OCI-LY3 (cell line): ENCODE data around the gene ERI3.
"Not testable (repeated sequence)": the region's sequence is repeated elsewhere in the genome, so short reads cannot be mapped to it uniquely, and the experiment has no call there.

Experiments
- H2AFZ ChIP-seq: fragments of 200-600, 300-600 bp; shearing (Covaris generic); 2 replicates; pipeline ENCODE4 v1.6.0; 2014; ENCODE audit warnings: antibody characterized with exemption, low read depth, low read length
- H3K27ac ChIP-seq: fragments of 200-600, 300-600 bp; sonication (generic); 2 replicates; pipeline ENCODE4 v1.5.1; 2014; ENCODE audit warnings: mild to moderate bottlenecking, low read length, moderate library complexity, mixed read lengths
- H3K27me3 ChIP-seq: fragments of 200-600, 300-600 bp; sonication (generic); 2 replicates; pipeline ENCODE4 v1.6.1; 2014; ENCODE audit warnings: low read depth, low read length, mixed read lengths
- H3K36me3 ChIP-seq: fragments of 200-600, 300-600 bp; sonication (generic); replicated peaks from 2 replicates; pipeline ENCODE3; 2014; ENCODE audit warnings: low read depth, low read length, mixed read lengths
- H3K4me1 ChIP-seq: fragments of 300-600, 200-600 bp; sonication (generic); 2 replicates; pipeline ENCODE4 v1.6.1; 2014; ENCODE audit warnings: low read length, mixed read lengths
- H3K4me2 ChIP-seq: fragments of 200-600, 300-600 bp; sonication (generic); 2 replicates; pipeline ENCODE4 v1.6.1; 2014; ENCODE audit warnings: low read length, mixed read lengths
- H3K4me3 ChIP-seq: fragments of 300-600, 200-600 bp; sonication (generic); 2 replicates; pipeline ENCODE4 v1.5.1; 2014; ENCODE audit warnings: antibody characterized with exemption, mild to moderate bottlenecking, low read length, moderate library complexity
- H3K79me2 ChIP-seq: fragments of 300-600, 200-600 bp; shearing (Covaris generic); 2 replicates; pipeline ENCODE4 v1.6.1; 2014; ENCODE audit warnings: mild to moderate bottlenecking, low read length, mixed read lengths
- H3K9ac ChIP-seq: fragments of 300-600, 200-600 bp; shearing (Covaris generic); 2 replicates; pipeline ENCODE4 v1.6.0; 2014; ENCODE audit warnings: mild to moderate bottlenecking, low read length, moderate library complexity
- H3K9me3 ChIP-seq: fragments of 200-600, 300-600 bp; shearing (Covaris generic); 2 replicates; pipeline ENCODE4 v1.6.1; 2014; ENCODE audit warnings: low read length, mixed read lengths; ENCODE audit not compliant: insufficient read depth
- H4K20me1 ChIP-seq: fragments of 200-600, 300-600 bp; sonication (generic); 2 replicates; pipeline ENCODE4 v1.6.1; 2016; ENCODE audit warnings: low read length, mixed read lengths; ENCODE audit not compliant: insufficient read depth
- EZH2phosphoT487 ChIP-seq: fragments of 200-600 bp; shearing (Covaris generic); IDR thresholded peaks from 2 replicates; pipeline ENCODE4 v1.6.1; 2018; ENCODE audit warnings: antibody characterized with exemption, mixed run types, low read depth
- TF ChIP-seq, protein P1 (sequence below): fragments of 200-600, 300-600 bp; sonication (generic); IDR thresholded peaks from 2 replicates; pipeline ENCODE4 v1.5.1; 2014; ENCODE audit warnings: antibody characterized with exemption, low read length, low read depth

The ERI3 gene

DNA sequence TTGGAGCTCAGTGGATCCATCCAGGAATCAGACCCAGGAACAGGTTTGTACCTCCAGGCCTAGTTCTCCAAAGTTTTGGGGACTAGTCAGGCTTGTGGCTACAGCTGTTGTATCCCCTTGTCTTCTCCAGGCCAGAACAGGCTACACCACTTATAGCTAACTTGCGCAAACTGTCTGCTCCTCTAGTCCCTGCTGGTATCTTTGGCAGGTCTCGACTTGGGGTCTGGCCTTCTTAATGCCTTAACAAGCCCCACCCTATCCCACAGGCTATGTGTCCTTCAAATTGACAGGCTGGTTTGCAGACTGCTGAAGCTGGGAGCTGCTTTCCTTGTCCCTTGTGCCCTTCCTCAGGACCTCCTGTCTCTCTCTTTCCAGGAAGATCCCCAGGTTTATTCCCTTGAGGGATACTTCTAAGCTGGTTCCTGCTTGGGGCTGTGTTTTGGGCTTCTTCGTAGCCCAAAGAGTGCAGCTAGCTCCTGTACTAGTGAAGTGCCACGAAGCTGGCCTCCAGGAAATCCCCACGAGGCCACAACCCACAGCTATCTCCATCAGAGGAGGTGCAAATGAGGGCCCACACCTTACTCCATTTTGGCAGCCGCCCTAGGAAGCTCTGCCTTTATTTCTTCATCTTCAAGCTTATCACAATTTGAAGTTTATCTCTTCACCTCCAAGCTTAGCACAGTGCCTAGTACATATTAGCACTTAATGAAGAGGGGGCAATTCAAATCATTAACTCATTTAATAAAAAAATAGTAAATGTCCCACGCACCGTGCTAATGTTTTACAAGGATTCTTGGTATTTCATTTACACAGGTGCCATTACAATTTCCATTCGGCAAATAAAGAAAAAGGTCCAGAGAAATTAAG lies 142.5 kb downstream of the ERI3 start:
- Histone ChIP-seq H3K36me3 (no peaks in the 10 kb centered on the region), H3K4me2 (peak overlapping the region; percentile 88), H3K4me1 (peaks cover 12% of the 10 kb centered on the region), H3K27me3 (no peaks in the 10 kb centered on the region), H3K9ac (peak overlapping the region; percentile 66), H4K20me1 (no peaks in the 10 kb centered on the region), H3K9me3 (no peaks in the 10 kb centered on the region), H3K4me3 (peak overlapping the region; percentile 93), H3K27ac (no peak overlapping the region), H3K79me2 (peaks cover 10% of the 10 kb centered on the region), H2AFZ (peak overlapping the region; percentile 88)
- TF ChIP-seq, protein P1, sequence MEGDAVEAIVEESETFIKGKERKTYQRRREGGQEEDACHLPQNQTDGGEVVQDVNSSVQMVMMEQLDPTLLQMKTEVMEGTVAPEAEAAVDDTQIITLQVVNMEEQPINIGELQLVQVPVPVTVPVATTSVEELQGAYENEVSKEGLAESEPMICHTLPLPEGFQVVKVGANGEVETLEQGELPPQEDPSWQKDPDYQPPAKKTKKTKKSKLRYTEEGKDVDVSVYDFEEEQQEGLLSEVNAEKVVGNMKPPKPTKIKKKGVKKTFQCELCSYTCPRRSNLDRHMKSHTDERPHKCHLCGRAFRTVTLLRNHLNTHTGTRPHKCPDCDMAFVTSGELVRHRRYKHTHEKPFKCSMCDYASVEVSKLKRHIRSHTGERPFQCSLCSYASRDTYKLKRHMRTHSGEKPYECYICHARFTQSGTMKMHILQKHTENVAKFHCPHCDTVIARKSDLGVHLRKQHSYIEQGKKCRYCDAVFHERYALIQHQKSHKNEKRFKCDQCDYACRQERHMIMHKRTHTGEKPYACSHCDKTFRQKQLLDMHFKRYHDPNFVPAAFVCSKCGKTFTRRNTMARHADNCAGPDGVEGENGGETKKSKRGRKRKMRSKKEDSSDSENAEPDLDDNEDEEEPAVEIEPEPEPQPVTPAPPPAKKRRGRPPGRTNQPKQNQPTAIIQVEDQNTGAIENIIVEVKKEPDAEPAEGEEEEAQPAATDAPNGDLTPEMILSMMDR, result no peak
- TF ChIP-seq EZH2phosphoT487, result no peak

DNA sequence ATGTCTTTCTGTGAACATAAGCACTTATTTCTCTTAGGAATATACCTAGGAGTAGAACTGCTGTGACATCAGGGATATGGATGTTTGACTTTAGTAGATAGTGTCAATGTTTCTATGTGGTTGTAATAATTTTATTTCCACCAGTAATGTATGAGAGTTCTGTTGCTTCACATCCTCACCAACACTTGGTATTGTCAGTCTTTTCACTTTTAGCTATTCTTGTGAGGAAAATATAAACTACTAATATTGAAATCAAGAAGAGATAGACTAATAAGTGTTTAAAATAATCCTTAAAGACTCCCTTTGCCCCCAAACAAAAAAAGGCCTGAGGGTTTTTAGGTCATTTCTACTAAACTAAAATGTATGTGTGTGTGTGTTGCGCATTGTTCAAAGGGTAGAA lies 144.5 kb downstream of the ERI3 start:
- no peak for TF ChIP-seq EZH2phosphoT487
- TF ChIP-seq, protein P1, result no peak
- no peak overlapping the region for H3K4me3 ChIP-seq
- no peaks in the 10 kb centered on the region for H4K20me1 ChIP-seq
- no peaks in the 10 kb centered on the region for H3K36me3 ChIP-seq
- peaks cover 12% of the 10 kb centered on the region for H3K4me1 ChIP-seq
- H3K9ac ChIP-seq, result no peak overlapping the region
- no peaks in the 10 kb centered on the region for H3K27me3 ChIP-seq
- H3K9me3 ChIP-seq, result no peaks in the 10 kb centered on the region
- H3K27ac ChIP-seq, result no peak overlapping the region
- peaks cover 10% of the 10 kb centered on the region for H3K79me2 ChIP-seq
- H3K4me2 ChIP-seq, result no peak overlapping the region
- H2AFZ ChIP-seq, result no peak overlapping the region

- Histone ChIP-seq H3K79me2 (no peaks in the 10 kb centered on the region), H3K36me3 (no peaks in the 10 kb centered on the region)
- TF ChIP-seq, protein P1, result no peak
- TF ChIP-seq EZH2phosphoT487, result no peak
These were observed 146.8 kb downstream of the ERI3 start for GRCh38 chr1:44208226-44208625.

GRCh38 chr1:44206545-44206944 lies 148.5 kb downstream of the ERI3 start:
- not testable (repeated sequence) for H3K27ac ChIP-seq, H3K4me3 ChIP-seq, H4K20me1 ChIP-seq, H3K4me1 ChIP-seq, H3K79me2 ChIP-seq, H3K27me3 ChIP-seq, H3K9me3 ChIP-seq, H3K36me3 ChIP-seq, H3K4me2 ChIP-seq, H2AFZ ChIP-seq, H3K9ac ChIP-seq

More at GRCh38 chr1:44208226-44208625, 146.8 kb downstream of the ERI3 start:
- H3K9me3 ChIP-seq, result no peaks in the 10 kb centered on the region
- no peak overlapping the region for H2AFZ ChIP-seq
- H3K9ac ChIP-seq, result no peak overlapping the region
- H3K4me1 ChIP-seq, result peaks cover 7% of the 10 kb centered on the region
- no peak overlapping the region for H3K27ac ChIP-seq
- no peaks in the 10 kb centered on the region for H3K27me3 ChIP-seq
- H4K20me1 ChIP-seq, result no peaks in the 10 kb centered on the region
- no peak overlapping the region for H3K4me2 ChIP-seq
- no peak overlapping the region for H3K4me3 ChIP-seq
